ENCODE measurements around the gene OCA2. TPM values are rescaled to one million over a fixed set of nuclear protein-coding genes. Genes with fewer than 3 reads are reported as not detected.

OCA2 gene
- total and polyA plus RNA-seq, 7 donors, result 0.36 to 0.41 TPM; not detected in 5

DNA sequence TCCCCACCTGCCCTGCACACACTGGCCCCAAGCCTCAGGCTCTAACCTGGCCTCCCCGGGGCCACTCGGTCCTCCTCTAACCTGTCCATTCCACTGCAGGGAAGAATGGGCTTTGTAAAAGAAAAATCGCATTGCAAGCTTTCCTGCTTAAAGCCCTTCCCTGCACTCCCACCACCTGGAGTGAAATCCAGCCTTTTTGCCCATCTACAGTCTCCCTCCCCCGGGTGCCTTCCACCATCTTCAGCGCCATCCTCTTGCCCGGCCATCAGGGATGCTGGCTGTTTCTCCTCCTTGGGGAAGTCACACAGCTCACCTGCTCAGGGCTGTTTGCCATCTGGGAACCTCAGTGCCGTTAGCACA lies 266.9 kb downstream of the OCA2 start:
- no peaks in the 10 kb centered on the region for H3K36me3 ChIP-seq
- intact Hi-C loops (cut with DNase I), result no loop called here
- H3K9me3 ChIP-seq, result peaks cover 0 to 2% (median 0%) of the 10 kb centered on the region in 4 donors
- H3K4me1 ChIP-seq, result no peaks in the 10 kb centered on the region
- H3K4me3 ChIP-seq, result no peak overlapping the region
- WGBS, 2 donors, result 88 to 90% methylated on average over 7 of the region's 7 CpGs
- TF ChIP-seq, protein P1, sequence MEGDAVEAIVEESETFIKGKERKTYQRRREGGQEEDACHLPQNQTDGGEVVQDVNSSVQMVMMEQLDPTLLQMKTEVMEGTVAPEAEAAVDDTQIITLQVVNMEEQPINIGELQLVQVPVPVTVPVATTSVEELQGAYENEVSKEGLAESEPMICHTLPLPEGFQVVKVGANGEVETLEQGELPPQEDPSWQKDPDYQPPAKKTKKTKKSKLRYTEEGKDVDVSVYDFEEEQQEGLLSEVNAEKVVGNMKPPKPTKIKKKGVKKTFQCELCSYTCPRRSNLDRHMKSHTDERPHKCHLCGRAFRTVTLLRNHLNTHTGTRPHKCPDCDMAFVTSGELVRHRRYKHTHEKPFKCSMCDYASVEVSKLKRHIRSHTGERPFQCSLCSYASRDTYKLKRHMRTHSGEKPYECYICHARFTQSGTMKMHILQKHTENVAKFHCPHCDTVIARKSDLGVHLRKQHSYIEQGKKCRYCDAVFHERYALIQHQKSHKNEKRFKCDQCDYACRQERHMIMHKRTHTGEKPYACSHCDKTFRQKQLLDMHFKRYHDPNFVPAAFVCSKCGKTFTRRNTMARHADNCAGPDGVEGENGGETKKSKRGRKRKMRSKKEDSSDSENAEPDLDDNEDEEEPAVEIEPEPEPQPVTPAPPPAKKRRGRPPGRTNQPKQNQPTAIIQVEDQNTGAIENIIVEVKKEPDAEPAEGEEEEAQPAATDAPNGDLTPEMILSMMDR (IDR thresholded peaks at IDR 0.05), result no peak
- no peak for TF ChIP-seq POLR2A (IDR thresholded peaks at IDR 0.05)
- TF ChIP-seq POLR2AphosphoS5 (IDR thresholded peaks at IDR 0.05), result no peak
- no peak for TF ChIP-seq EP300 (IDR thresholded peaks at IDR 0.05)
- no peaks in the 10 kb centered on the region for H3K27me3 ChIP-seq
- DNase-seq, result no peak
- H3K27ac ChIP-seq, result no peak overlapping the region

DNA sequence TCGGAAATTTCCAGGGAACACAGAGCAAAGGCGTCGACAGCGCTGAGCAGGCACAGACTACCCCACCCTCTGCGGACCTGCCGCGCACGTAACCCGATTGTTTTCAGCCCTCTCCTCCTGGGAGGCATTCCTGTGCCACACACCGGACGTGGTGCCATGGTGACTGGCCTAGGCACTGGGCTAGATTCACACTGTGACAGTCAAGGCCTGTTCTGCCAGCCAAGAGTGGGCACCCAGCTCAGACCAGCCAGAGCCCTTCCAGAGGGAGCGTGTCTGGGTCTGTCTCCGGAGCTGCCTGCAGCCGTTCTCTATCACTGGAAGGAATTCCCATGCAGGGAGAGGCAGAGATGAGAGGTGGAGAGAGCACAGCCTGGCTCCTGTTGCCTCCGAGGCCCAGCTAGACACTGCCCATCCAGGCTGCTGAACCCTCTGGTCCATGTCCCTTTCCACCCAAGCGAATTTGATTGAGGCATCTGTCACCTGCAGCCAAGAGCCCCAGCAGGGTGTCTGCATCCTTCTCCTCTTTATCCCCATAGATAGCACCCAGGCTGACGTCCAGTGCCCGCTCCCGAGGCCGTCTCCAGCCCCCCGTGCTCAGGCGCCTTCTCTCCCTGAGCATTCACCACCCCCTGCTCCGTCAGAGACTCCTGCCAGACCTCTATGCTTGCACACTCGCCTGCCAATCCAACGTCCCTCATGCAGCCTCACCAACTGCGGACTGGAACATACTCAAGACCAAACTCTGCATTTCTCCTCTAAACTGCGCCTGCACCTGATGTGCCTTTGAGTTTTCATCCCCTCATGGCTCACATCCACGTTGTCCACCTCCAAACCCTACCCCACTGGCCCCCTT lies 267.5 kb downstream of the OCA2 start:
- intact Hi-C loops (cut with DNase I), result no loop called here
- H3K9me3 ChIP-seq, result no peaks in the 10 kb centered on the region
- no peak overlapping the region for H3K4me3 ChIP-seq
- no peaks in the 10 kb centered on the region for H3K4me1 ChIP-seq
- H3K27me3 ChIP-seq, result no peaks in the 10 kb centered on the region
- DNase-seq, result no peak
- TF ChIP-seq POLR2A (IDR thresholded peaks at IDR 0.05), result no peak
- 90 to 91% methylated on average over 28 of the region's 28 CpGs for WGBS, 2 donors
- H3K36me3 ChIP-seq, result no peaks in the 10 kb centered on the region
- no peak overlapping the region for H3K27ac ChIP-seq

DNA sequence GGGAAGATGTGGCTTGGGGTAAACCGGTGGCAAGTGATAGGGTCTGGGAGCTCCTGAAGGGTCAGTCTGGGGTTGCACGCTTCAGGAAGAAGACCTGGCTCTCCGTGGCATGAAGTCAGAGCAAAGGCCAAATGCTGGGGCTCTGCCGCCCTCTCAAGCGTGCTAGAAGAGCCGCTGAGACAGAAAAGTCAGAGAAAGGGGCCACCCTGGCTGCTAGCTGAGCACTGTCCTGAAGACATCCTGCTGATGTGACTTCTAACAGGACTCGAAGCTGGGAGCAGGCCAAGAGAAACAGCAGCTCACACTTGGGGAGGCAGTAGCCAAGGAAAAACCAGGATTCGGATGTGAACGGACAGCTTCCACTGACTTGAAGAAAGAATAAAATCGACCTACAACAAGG lies 270.4 kb downstream of the OCA2 start:
- no peaks in the 10 kb centered on the region for H3K4me1 ChIP-seq
- no peak overlapping the region for H3K4me3 ChIP-seq
- no peaks in the 10 kb centered on the region for H3K9me3 ChIP-seq
- no peaks in the 10 kb centered on the region for H3K36me3 ChIP-seq
- intact Hi-C loops (cut with DNase I), result no loop called here
- TF ChIP-seq POLR2AphosphoS5 (IDR thresholded peaks at IDR 0.05) (no peak), POLR2A (IDR thresholded peaks at IDR 0.05) (no peak), EP300 (IDR thresholded peaks at IDR 0.05) (no peak)
- TF ChIP-seq, protein P1 (IDR thresholded peaks at IDR 0.05), result no peak
- H3K27me3 ChIP-seq, result no peaks in the 10 kb centered on the region
- WGBS, 2 donors, result 78 to 80% methylated on average over 10 of the region's 10 CpGs
- no peak for DNase-seq
- H3K27ac ChIP-seq, result no peak overlapping the region

DNA sequence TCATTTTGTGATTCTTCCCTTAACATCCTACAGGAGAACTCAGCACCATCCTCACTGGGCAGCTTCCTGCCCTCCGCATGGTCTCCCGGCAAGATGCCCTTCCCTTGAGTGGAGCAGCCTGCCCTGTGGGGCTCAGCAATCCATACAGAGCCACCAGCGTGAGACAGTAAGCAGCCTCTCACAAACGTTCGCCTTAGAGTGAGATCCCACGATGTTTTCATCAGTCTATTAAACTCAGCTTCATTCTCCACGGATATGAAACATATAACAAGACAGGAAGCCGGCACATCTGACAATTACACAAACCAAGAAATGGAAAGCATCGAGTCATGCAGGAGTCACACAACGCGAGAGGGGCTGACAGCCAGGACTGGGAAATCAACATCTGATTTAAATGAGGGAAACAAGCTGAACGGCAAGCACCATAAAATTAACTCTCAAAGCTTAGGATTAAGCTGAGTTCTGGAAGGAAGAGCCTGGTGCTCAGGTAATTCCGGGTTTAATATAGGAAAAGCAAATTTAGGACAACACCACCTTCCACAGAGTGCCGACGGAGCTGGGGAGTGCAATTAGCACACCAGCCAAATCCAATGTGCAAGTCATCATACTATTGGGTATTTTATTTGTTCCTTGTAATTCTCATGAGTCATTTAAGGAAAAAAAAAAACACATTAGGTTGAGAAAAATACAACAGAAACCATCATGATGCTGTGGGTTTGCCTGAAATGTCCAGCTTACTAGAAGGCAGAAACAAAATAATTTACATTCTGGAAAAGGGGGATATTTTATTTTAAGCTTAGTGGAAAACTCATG lies 272.0 kb downstream of the OCA2 start:
- intact Hi-C loops (cut with DNase I), result no loop called here
- TF ChIP-seq POLR2AphosphoS5 (IDR thresholded peaks at IDR 0.05), result no peak
- no peak for TF ChIP-seq EP300 (IDR thresholded peaks at IDR 0.05)
- TF ChIP-seq, protein P1 (IDR thresholded peaks at IDR 0.05), result no peak
- no peak for TF ChIP-seq POLR2A (IDR thresholded peaks at IDR 0.05)
- Histone ChIP-seq H3K4me1 (no peaks in the 10 kb centered on the region), H3K36me3 (no peaks in the 10 kb centered on the region), H3K4me3 (no peak overlapping the region), H3K9me3 (no peaks in the 10 kb centered on the region), H3K27me3 (no peaks in the 10 kb centered on the region), H3K27ac (no peak overlapping the region)
- 68 to 72% methylated on average over 15 of the region's 15 CpGs for WGBS, 2 donors
- DNase-seq, result no peak

DNA sequence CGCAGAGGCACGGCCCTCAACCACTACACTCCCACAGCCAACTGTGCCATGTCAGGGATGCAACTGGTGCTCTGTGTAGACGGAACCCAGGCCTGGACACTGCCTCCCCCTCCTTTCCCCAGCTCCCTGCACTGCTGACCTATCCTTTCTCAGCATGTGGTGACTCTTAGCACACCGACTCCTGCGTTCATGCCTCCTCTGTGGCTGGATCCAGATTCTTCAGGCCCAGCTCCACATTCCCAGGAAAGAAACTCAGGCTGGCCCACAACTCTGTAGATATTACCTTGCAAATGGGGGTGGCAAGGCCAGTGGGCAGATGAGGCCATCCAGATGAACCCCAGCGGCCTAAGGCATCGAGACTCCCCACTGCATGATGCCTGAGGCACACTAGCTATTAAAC lies 272.7 kb downstream of the OCA2 start:
- H3K27me3 ChIP-seq, result no peaks in the 10 kb centered on the region
- no peaks in the 10 kb centered on the region for H3K36me3 ChIP-seq
- DNase-seq, result no peak
- TF ChIP-seq EP300 (IDR thresholded peaks at IDR 0.05) (no peak), POLR2A (IDR thresholded peaks at IDR 0.05) (no peak), POLR2AphosphoS5 (IDR thresholded peaks at IDR 0.05) (no peak)
- TF ChIP-seq, protein P1 (IDR thresholded peaks at IDR 0.05), result no peak
- H3K9me3 ChIP-seq, result no peaks in the 10 kb centered on the region
- WGBS, 2 donors, result 63 to 89% methylated on average over 7 of the region's 7 CpGs
- intact Hi-C loops (cut with DNase I), result no loop called here
- no peak overlapping the region for H3K27ac ChIP-seq
- no peaks in the 10 kb centered on the region for H3K4me1 ChIP-seq
- H3K4me3 ChIP-seq, result no peak overlapping the region
